Activated naive CD4-positive, alpha-beta T cell treated with Interleukin-2 at 50 U/mL for 16 hours (primary cell): ENCODE measurements around the gene ID3.

Experiments used
- DNase-seq: peaks from one replicate; pipeline ENCODE4 v3.0.0-alpha.2; 2020

ID3 gene

DNA sequence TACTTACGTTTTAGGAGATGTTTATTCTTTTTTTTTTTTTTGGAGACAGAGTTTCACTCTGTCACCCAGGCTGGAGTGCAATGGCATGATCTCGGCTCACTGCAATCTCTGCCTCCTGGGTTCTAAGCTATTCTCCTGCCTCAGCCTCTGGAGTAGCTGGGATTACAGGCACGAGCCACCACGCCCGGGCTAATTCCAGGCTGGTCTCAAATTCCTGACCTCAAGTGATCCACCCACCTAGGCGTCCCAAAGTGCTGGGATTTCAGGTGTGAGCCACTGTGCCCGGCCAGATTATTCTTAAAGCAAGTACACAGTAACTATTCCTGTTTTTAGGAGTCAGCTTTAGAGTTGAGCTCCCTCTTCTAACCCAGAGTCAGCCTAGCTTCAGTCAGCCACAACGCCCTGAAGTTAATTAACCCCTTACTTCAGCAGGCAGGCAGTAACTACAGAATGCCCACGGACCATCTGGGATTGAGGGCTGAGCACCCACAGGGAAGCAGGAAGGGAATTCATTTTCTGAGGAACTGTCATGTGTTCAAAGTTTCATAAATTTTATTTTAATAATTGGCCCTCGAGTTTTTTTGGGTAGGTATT lies 5.3 kb upstream of the ID3 start:
- no peak for DNase-seq

DNA sequence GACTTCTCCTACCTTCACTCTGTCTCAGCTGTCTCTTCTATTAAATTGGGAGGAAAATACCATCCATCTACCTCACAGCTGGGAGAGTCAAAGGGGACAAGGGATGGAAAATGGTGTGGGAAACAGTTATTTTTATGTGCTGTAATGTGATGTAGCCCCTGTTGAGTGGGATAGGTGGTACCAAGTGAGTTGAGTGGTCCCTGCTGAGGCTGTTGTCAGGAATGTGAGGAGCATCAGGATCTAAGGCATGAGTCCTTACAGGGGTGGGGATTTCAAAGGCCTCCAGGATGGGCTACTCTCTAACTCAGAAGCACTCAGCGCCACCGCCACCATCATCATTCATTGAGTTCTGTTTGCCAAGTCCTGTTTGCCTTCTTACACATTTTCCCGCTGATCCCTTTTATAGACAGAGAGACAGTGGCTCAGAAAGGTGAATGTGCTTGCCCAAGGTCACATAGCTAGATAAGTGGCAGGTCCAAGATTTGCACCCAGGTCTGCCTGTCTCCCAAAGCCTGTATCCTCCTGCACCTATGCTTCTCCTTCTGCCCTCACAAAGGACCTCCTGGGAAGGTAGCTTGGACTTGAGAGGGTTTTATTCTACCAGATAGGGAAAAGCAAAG lies 4.6 kb upstream of the ID3 start:
- no peak for DNase-seq

DNA sequence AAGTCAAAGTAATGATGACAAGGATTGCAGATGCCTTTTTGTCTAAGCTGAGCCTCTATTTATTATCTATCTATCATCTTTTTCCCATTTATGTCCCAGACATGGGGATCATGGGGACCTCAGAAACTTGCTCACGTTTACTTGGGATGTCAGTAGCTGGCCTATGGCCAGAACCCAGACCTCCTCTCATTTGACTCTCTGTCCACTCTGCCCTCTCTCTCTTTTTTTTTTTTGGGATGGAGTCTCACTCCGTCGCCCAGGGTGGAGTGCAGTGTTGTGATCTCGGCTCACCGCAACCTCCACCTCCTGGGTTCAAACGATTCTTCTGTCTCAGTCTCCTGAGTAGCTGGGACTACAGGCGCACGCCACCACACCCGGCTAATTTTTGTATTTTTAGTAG lies 3.7 kb upstream of the ID3 start:
- no peak for DNase-seq

DNA sequence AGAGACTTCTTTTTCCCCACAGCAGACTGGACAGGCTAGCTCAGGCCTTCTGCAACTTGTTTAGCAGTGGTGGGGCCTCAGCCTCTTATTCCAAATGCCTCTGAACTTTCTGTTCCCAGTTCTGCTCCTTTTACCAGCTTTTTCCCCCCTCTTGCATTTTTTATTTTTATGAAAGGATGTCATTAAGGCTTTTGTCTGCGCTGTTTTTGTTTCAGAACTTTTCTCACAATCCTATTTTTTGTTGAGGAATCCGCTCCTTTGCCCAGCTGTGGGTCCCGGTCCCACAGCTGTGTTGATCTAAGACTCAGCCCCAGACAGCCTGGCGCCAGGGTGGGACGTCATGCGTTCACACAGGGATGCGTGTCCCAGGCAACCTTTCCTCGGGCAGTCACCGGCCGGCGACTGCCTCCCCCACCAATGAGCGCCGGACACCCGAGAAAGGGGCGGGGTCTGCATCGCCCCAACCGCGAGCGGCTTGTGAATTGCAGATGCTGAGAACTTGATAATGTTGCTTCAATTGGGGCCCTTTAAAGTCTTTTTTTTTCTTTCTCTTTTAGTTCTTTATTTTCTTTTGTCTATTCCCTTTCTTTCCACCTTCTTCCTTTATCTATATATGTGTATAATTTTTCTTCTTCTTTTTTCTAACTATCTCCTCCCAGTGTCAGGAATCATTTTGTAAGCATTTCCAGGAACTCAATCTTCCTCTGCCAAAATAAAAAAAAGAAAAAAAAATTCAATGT lies 3.0 kb upstream of the ID3 start:
- no peak for DNase-seq

DNA sequence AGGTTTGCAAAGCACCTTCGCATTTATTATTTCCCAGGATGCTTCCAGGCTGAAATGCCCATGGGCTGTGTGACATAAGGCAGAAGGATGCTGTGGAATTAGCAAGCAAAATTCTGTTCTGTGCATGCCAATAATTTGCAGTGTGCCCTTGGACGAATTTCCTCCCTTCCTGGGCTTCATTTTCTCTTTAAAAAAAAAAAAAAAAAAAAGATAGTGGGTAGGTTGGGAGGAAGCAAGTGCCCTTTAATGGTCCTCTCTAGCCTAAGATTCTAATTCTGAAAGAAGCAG lies 2.5 kb upstream of the ID3 start:
- no peak for DNase-seq

DNA sequence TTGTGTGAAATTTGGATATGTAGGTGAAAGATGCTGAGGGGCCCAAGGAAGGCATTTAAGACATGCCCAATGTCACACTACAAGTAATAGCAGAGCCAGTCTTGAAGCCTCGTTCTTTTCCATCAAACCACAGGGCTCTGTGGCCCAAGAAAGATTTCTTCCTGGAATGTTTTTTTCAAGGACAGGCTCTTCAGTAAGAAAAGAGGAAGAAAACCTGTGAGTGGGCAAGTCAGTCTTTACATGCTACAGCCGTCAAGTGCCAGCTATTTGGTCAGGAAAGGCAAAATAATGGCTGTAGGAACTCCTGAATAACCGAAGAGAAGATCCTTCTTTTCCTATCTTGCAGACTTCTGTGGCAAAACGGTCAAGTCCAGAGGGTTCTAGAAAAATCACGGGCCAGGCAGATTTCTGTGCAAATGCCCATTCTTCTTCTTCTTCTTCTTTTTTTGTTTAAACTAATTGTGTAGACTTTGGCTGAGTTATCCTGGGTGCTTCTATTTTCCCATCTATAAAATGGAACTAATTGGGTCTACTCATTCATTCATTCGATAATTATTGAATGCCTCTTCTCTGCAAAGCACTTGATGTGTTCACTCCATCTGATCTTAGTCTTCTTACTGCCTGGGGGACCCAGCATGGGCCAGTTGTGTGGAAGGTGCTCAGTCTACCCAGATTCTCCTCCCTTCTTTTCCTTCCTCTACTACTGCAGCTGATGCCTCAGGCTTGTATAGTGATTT lies 1.9 kb upstream of the ID3 start:
- no peak for DNase-seq

DNA sequence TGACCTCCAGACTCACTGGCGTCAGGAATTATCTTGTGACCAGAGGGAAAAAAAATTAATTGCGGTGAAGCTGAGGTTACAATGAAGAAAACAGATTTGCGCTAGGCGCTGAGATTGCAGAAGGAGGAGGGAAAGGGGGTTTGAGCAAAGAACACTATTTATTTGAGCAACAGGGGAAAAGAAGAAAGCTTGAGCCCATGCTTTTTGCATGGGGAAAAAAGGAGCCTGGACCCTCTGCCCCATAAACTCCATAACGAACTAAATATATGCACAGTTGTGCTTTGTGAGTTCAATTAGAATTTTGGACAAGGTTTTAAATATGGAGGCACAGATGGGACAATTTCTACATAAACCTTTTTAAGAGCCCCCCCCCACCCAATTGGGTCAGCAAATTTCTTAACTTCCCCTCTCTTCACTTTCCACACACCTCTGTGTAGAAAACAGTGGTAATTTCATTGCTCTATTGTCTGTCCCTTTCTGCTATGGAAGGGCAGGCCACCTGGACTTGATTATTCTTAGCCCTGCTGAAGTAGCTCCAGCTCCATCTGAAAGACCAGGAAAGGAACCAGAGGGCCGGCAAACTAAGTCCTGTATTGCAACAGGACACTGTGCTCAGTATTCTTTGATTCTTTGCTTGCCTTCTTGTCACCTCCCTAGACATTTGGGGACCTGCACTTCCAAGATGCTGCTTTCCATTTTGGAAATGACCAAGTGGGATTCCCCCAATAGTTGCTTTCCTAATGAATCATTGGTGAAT lies 862 bp upstream of the ID3 start:
- DNase-seq: no peak

DNA sequence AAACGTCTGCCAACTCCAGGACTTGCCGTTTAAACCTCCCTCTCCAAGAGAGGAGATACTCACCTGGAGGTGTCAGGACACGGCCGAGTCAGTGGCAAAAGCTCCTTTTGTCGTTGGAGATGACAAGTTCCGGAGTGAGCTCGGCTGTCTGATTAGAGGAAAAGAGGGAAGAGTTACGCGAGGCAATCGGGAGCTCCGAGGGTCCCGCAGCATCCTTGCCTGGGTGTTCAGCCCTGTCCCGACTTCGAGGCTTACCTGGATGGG lies 497 bp downstream of the ID3 start:
- peak; percentile 16 for DNase-seq

DNA sequence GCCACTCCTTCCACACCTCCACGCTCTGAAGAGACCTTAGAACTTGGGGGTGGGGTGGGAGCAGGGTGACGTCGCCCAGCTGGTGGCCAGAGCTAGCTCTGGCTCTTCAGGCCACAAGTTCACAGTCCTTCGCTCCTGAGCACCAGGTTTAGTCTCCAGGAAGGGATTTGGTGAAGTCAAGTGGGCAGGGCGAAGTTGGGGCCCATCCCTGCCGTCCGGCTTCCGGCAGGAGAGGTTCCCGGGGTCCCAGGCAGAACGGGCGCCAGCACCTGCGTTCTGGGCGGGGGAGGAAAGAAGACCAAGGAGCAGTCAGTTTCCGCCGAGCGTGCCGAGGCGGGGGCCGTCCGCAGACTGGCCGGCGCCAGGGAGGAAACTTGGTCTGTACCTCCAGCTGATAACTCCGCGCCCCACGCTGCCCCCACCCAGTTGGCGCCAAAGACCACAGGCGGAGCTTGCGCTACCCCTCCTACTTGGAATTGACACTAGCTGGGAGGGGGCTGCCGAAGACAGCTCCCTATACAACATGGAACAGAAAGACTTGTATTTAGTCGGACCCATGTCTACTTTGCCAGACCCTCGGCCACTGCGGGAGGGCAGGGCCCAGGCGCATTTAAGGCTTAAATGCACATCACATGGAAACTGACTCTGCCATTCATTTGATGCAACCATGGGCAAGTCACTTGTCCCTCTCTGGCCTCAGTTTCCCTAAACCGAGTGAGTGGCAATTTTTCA lies 995 bp downstream of the ID3 start:
- DNase-seq: peak; percentile 31

DNA sequence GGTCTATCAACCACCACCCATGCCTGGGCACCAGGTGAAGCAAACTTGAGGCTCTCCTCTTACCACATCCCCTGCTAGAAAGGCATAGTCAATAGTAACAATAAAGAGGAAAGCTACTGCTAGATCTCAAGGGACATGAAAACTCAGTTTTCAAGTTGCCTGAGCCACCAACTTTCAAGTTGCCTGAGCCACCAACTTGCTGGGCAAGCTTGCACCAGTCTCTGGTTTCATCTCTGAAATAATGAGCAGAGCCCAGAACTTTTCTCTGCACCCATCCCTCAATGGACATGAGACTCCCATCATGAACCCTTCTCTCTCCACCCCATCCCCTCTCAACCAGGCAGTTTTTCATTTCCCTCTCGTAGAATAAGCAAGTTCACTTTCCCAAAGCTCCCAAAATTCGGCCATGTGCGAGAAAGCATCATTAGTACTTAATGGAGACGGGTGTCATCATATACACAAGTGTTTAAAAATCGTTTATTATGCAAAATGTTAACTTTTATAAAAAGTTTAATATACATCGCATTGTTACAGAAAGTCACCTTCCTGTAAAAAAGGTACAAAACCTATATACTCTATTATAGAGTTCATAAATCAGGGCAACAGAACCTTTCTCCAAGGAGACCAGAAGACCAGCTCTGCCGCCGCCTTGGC lies 1.7 kb downstream of the ID3 start:
- DNase-seq: no peak

DNA sequence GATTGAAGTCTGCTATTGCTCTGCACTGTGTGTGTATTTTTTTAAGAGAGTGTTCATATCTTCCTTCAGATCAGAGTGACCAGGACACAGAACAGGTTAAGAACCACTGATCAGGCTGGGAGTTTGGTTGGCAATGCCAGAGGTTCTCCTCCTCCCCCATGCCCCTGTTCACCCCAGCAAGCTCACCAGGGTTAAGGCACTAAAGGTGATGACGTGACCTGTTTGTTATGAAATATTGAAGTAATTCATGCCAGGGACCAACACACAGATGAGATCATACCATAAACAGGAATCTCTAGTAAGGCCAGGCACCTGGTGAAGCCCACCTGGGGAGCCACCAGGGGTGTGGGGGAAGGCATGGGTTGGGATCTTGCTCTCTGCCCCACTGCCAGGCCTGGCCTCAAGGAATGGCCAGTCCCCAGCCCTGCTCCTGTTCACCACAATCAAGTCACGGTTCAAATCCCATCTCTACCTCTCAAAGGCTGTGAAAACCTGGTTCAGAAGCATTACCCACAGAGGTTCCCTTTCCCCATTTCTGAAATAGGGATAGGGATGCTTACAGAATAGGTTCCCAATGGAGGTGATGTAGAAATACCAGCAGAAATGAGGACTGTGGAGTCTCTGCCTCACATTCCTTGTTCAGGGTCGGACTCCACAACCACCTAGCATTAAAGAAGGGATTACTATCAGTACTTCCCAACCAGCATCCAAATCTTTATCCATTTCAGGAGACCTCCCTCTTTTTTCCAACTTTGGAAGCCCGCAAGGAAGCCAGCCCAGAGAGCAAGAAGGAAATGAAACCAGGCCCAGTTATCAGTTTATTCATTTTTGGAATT lies 2.4 kb downstream of the ID3 start:
- no peak for DNase-seq

DNA sequence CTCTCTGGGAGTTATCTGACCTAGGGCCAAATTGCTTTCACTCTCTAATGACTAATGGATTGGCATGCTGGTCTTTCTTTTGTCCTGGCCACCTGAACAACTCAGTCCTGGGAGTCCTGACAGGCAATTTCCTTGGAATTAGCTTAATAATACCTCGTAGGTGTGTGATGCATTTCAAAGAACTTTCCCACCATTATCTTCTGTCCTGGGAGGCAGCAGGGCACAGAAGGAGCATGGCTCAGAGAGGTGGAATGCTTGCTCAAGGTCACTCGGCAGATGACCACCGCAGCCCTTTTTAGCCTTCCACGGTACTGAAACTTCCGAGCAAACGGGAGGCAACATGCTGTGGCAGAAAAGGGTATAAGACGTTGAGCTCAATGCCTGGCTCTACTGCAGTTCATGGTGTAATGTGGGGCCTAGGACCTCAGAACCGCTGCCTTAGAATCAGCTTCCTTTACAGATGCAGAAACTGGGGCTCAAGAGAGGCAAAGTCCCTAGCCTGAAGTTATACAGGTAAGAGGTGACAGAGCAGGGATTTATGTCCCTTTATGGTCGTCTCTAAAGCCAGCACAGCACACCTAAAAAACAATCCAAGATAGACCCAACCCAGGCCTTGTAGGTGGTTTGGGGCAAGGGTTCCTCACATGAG lies 3.2 kb downstream of the ID3 start:
- no peak for DNase-seq

DNA sequence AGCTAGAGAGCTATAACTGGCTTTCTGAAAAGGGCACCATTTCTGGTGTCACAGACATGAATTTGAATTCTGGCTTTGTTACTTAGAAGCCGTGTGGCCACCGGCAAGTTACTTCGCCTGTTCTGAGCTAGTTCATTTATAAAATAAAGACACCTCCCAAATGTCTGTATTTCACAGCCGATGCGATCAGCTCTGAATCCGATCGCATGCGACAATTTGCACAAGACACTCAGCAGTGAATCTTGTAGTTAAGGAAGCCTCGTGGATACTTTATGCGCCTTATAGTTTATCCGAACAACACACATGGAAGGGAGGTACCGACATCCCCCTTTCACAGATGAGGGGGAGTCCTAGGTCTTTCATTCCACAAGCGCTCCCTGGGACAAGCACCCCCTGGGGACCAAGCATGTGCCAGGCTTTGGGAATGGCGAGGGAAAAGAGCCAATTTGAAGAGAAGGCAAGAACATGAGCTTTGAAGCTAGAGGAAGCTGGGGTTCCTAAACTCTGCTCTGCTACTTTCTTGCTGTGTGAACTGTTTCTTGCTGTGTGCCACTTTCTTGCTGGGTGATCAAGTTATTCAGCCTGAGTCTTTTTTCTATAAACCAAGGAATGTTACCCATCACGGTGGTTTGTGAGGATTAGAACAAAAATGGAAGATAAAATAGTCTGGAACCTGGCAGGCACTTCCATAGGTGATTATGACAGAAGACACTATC lies 3.9 kb downstream of the ID3 start:
- DNase-seq: no peak

DNA sequence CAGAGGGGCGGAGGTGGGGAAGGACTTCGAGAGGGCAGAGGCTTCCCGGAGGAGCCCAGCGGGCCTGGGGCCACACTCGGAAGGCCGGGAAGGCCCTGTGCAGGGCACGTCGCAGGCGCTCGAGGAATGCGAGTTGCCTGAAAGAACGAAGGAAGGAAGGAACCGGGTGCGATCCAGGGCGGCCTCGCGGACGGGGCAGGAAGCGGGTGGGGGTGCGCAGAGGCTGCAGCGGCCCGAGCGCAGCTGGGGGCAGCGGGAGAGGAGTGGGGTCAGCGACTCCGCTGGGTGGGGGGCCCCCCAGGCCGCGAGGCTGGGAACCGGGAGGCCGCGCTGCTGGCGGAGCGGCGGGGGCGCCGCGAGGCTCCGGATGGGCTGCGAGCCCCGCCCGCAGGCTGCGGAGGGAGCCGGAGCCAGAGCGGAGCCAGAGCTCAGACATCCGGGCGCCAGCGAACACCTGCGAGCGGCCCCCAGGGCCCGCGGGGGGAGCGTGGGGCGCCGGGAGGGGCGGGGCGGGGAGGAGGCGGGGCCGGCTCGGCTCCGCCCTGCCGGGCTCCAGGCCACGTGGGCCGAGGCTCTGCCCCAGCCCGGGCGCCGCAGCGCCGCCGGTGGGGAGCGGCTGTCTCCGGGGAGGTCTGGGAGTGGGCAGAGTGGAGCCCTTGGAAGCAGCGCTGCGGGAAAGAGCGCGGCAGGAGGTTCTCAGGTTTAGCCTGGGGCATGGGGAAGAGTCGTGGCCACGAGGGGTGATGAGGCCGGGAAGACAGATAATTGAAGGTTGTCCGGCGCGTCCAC lies 4.6 kb downstream of the ID3 start:
- peak; percentile 84 for DNase-seq

DNA sequence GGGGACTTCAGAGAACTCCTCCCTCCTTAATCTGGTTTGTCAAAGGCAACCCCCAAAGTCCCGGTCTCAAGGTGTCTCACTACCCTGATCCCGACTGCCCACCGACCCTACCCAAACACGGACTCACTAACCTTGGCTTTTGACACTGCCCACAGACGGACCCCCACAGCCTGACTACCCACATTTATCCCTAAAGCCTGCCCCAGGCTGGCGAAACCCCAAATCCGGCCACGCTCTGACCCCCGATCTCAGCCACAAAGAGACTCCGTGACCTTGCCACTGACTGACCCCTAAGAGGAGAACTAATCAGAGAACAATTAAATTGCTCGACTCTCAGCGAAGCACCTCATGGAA lies 5.2 kb downstream of the ID3 start:
- no peak for DNase-seq

DNA sequence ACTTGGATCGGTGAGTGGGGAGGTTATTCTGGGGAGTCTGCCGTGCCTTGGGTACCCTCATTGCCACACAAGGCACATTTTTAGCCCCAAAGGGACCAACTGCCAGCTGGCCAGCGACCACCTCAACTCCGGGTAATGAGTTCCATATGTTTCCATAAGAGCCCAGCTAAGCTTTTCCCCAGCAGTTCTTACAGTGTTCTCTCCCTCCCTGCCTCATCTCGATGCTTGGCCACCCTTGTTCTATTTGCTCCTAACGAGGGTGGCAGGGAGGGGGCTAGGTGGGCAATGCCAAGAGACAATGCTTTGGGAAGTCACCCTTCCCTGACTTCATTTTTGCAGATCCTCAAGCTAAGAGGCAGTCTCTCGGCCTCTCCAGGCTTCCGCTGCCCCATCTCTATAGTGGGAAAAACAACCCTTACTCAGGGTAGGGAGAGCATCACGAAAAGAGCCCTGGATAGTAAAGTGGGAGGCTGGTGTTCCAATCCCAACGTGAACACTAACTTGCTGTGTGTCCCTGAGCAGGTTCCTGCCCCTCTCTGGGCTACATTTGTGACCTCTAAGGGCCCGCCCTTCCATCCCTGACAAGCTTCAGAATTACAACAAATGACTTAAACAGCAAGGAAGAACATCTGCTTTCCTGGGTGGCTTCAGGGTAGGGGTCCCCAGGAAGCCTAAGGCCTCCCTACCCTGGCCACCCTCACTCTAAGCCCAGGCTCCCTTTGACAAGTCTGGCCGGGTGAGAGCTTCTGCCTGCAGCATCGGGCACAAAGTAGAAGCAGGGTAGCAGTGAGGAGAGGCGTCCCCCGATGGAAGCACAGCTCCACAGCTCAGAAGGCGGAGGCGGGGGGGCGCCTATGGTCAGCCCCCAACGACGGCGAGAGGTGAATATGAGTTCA lies 5.8 kb downstream of the ID3 start:
- no peak for DNase-seq

DNA sequence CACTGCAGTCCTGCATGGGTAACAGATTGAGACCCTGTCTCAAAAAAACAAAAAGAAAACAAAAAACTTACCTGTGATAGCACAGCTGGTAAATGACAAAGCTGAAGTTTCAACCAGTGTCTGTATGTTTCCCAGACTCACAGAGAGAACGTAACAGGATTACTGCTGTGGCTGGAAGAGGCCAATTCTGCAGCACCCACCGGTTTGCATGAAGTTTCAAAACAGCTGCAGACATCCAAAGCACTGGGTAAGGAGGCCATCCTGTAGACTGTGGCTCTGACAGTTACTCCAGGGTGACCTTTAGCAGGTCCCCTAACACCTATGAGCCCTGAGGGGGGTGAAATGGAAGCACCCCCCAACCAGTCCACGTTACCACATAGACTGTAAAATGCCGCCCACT lies 7.5 kb downstream of the ID3 start:
- DNase-seq: no peak

DNA sequence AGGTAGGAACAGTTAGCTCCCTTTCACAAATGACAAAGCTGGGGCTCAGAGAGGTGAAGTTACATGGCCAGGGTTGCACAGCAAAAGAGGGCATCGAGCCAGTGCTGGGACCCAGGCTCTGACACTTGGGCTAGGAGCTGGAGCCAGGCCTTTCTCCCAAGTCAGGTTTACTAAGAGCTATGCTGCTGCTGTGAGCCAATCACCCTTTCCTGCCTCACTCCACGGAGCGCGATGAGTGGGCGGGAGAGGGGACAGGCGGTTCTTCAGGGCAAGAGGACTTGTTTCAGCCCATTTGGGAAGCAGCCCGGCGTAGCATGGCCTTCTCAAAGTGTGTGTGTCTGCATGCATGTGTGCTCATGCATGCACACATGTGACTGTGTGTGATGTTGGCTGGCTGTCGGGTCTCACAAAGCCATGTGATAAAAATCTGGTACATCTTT lies 10.6 kb downstream of the ID3 start:
- no peak for DNase-seq
